Measurements from ENCODE around the gene TUBB2A. TPM values are rescaled to one million over a fixed set of nuclear protein-coding genes. Genes with fewer than 3 reads are reported as not detected.

Gene TUBB2A
- total and polyA plus RNA-seq, 2 of the 13 experiments (the other 11 are each of a cell fraction or from before 2014, with no cell fraction given) = 35.3 to 106 TPM

DNA sequence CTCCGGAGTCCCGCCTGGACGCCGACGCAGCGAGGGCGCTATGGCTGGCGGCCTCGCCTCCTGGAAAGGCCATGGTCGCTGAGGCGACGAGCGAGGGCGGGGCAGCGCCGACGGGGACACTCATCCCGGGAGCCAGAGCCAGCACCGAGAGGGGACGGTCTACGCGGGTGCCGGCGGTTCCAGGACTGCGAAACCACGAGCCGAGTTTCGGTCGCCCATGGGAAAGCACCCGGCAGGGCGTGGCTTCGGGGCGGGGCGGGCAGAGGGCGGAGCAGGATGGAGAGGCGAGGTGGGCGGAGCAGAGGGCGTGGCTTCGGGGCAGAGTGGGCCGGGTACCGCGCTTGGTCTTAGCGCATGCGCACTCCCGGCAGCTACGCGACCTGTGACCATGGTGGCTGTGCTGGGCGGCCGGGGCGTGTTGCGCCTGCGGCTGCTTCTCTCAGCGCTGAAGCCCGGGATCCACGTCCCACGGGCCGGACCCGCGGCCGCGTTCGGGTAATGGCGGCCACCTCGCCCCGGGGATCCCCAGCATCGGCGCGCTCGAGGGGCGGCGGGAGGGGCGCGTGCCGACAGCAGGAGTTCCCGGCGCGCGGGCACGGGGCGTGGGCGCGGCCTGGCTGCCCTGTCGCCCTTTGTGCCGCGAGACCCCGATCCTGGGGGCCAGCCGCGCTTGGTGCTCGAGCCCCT lies 38.8 kb downstream of the TUBB2A start, which contains the start of gene BPHL (continued):
- TF ChIP-seq, protein P1, sequence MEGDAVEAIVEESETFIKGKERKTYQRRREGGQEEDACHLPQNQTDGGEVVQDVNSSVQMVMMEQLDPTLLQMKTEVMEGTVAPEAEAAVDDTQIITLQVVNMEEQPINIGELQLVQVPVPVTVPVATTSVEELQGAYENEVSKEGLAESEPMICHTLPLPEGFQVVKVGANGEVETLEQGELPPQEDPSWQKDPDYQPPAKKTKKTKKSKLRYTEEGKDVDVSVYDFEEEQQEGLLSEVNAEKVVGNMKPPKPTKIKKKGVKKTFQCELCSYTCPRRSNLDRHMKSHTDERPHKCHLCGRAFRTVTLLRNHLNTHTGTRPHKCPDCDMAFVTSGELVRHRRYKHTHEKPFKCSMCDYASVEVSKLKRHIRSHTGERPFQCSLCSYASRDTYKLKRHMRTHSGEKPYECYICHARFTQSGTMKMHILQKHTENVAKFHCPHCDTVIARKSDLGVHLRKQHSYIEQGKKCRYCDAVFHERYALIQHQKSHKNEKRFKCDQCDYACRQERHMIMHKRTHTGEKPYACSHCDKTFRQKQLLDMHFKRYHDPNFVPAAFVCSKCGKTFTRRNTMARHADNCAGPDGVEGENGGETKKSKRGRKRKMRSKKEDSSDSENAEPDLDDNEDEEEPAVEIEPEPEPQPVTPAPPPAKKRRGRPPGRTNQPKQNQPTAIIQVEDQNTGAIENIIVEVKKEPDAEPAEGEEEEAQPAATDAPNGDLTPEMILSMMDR (CRISPR knock-in tag; IDR thresholded peaks at IDR 0.05) = peak; percentile 63
- TF ChIP-seq ZNF17 (CRISPR knock-in tag; IDR thresholded peaks at IDR 0.05) = no peak
- no peak; the same call in 1 of the 2 replicates for TF ChIP-seq NCOA1 (CRISPR knock-in tag; IDR thresholded peaks at IDR 0.05)
- peak; percentile 98 for TF ChIP-seq KLF9 (CRISPR knock-in tag; IDR thresholded peaks at IDR 0.05; ENCODE audit: low read depth)
- TF ChIP-seq ZNF709 (CRISPR knock-in tag; IDR thresholded peaks at IDR 0.05) = peak; percentile 93
- TF ChIP-seq, protein P2, sequence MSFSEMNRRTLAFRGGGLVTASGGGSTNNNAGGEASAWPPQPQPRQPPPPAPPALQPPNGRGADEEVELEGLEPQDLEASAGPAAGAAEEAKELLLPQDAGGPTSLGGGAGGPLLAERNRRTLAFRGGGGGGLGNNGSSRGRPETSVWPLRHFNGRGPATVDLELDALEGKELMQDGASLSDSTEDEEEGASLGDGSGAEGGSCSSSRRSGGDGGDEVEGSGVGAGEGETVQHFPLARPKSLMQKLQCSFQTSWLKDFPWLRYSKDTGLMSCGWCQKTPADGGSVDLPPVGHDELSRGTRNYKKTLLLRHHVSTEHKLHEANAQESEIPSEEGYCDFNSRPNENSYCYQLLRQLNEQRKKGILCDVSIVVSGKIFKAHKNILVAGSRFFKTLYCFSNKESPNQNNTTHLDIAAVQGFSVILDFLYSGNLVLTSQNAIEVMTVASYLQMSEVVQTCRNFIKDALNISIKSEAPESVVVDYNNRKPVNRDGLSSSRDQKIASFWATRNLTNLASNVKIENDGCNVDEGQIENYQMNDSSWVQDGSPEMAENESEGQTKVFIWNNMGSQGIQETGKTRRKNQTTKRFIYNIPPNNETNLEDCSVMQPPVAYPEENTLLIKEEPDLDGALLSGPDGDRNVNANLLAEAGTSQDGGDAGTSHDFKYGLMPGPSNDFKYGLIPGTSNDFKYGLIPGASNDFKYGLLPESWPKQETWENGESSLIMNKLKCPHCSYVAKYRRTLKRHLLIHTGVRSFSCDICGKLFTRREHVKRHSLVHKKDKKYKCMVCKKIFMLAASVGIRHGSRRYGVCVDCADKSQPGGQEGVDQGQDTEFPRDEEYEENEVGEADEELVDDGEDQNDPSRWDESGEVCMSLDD (CRISPR knock-in tag; IDR thresholded peaks at IDR 0.05; ENCODE audit: borderline replicate concordance) = no peak
- peak; percentile 99 for TF ChIP-seq ZNF547 (CRISPR knock-in tag; IDR thresholded peaks at IDR 0.05)
- peak; percentile 99 for TF ChIP-seq ZNF501 (CRISPR knock-in tag; IDR thresholded peaks at IDR 0.05)
- TF ChIP-seq MED1 (CRISPR knock-in tag; IDR thresholded peaks at IDR 0.05) = peak; percentile 76
- TF ChIP-seq ZNF552 (CRISPR knock-in tag; IDR thresholded peaks at IDR 0.05; ENCODE audit: borderline replicate concordance) = peak; percentile 89
- TF ChIP-seq, protein P3, sequence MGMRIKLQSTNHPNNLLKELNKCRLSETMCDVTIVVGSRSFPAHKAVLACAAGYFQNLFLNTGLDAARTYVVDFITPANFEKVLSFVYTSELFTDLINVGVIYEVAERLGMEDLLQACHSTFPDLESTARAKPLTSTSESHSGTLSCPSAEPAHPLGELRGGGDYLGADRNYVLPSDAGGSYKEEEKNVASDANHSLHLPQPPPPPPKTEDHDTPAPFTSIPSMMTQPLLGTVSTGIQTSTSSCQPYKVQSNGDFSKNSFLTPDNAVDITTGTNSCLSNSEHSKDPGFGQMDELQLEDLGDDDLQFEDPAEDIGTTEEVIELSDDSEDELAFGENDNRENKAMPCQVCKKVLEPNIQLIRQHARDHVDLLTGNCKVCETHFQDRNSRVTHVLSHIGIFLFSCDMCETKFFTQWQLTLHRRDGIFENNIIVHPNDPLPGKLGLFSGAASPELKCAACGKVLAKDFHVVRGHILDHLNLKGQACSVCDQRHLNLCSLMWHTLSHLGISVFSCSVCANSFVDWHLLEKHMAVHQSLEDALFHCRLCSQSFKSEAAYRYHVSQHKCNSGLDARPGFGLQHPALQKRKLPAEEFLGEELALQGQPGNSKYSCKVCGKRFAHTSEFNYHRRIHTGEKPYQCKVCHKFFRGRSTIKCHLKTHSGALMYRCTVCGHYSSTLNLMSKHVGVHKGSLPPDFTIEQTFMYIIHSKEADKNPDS (CRISPR knock-in tag; IDR thresholded peaks at IDR 0.05) = no peak; the same call in 1 of the 2 replicates
- TF ChIP-seq ELF1 (CRISPR knock-in tag; IDR thresholded peaks at IDR 0.05) = peak; percentile 68; the same call in 1 of the 2 replicates
- TF ChIP-seq DR1 (CRISPR knock-in tag; IDR thresholded peaks at IDR 0.05) = peak; percentile 86
- TF ChIP-seq ZNF333 (CRISPR knock-in tag; IDR thresholded peaks at IDR 0.05; ENCODE audit: borderline replicate concordance) = 0 out of 2 replicates have a peak, but pooled peaks have one; percentile 70
- no peak for TF ChIP-seq ZNF3 (CRISPR knock-in tag; IDR thresholded peaks at IDR 0.05)
- TF ChIP-seq MED13 (CRISPR knock-in tag; IDR thresholded peaks at IDR 0.05) = peak; percentile 83
- TF ChIP-seq, protein P4, sequence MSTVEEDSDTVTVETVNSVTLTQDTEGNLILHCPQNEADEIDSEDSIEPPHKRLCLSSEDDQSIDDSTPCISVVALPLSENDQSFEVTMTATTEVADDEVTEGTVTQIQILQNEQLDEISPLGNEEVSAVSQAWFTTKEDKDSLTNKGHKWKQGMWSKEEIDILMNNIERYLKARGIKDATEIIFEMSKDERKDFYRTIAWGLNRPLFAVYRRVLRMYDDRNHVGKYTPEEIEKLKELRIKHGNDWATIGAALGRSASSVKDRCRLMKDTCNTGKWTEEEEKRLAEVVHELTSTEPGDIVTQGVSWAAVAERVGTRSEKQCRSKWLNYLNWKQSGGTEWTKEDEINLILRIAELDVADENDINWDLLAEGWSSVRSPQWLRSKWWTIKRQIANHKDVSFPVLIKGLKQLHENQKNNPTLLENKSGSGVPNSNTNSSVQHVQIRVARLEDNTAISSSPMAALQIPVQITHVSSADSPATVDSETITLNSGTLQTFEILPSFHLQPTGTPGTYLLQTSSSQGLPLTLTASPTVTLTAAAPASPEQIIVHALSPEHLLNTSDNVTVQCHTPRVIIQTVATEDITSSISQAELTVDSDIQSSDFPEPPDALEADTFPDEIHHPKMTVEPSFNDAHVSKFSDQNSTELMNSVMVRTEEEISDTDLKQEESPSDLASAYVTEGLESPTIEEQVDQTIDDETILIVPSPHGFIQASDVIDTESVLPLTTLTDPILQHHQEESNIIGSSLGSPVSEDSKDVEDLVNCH (CRISPR knock-in tag; IDR thresholded peaks at IDR 0.05) = 0 out of 2 replicates have a peak, but pooled peaks have one; percentile 82
- TF ChIP-seq ZBTB42 (CRISPR knock-in tag; IDR thresholded peaks at IDR 0.05) = peak; percentile 84; the same call in 1 of the 2 replicates
- peak; percentile 71; the same call in 1 of the 2 replicates for TF ChIP-seq NFKB2 (CRISPR knock-in tag; IDR thresholded peaks at IDR 0.05; ENCODE audit: borderline replicate concordance)
- TF ChIP-seq SALL2 (CRISPR knock-in tag; IDR thresholded peaks at IDR 0.05) = peak; percentile 88
- no peak for TF ChIP-seq HNF4G (IDR thresholded peaks at IDR 0.05; ENCODE audit: borderline replicate concordance, low read depth, low read length)
- no peak for TF ChIP-seq HNF4G (CRISPR knock-in tag; IDR thresholded peaks at IDR 0.05; ENCODE audit: borderline replicate concordance, low read depth)

Measured in HepG2 (cell line).